ENCODE data around the gene HRK. TPM values are rescaled to one million over a fixed set of nuclear protein-coding genes. Genes with fewer than 3 reads are reported as not detected.

Gene HRK
- total and polyA plus RNA-seq, 9 of the 15 experiments (the other 6 are each of a cell fraction or from before 2014, with no cell fraction given): 0.01 to 0.05 (median 0.04) TPM; not detected in 6

- TF ChIP-seq MGA (IDR thresholded peaks at IDR 0.05) (no peak), ZNF253 (CRISPR knock-in tag; conservative IDR thresholded peaks at IDR 0.05) (no peak), ELF2 (CRISPR knock-in tag; IDR thresholded peaks at IDR 0.05) (no peak), NCOA2 (IDR thresholded peaks at IDR 0.05; ENCODE audit: partially characterized antibody in 2 of 2) (peak in 1 of 2 experiments; percentile 17), SP1 (CRISPR knock-in tag; IDR thresholded peaks at IDR 0.05) (no peak)
Observed at GRCh38 chr12:116910280-116910644, 29.0 kb upstream of the HRK start (continued).
